Keratinocyte (primary cell): Measurements from ENCODE around the gene TBC1D14. TPM values are rescaled to one million over a fixed set of nuclear protein-coding genes. Genes with fewer than 3 reads are reported as not detected.

ENCODE experiments used
- DNase-seq: peaks from one replicate; pipeline ENCODE4 v3.0.0-alpha.2; 2011; ENCODE audit warnings: low read depth, missing footprints, low spot score
- FAIRE-seq: peaks from 2 replicates; lab custom pipeline; 2011; peaks lifted over from hg19 to GRCh38; lab: Jason Lieb, UNC
- H2AFZ ChIP-seq: 2 replicates; pipeline ENCODE4 v1.6.0; 2012; ENCODE audit warnings: low read length, control low read depth, inconsistent platforms; ENCODE audit not compliant: control insufficient read depth
- H3K27ac ChIP-seq: 2 replicates; pipeline ENCODE4 v1.5.1; 2011; ENCODE audit warnings: low read length; ENCODE audit not compliant: control insufficient read depth, insufficient read depth
- H3K27me3 ChIP-seq: 3 replicates; pipeline ENCODE4 v1.6.0; 2011; ENCODE audit warnings: low read length; ENCODE audit not compliant: control insufficient read depth, insufficient read depth; ENCODE audit errors: extremely low read depth
- H3K36me3 ChIP-seq, 2 experiments: 2 replicates in 1 of 2; 3 replicates in 1 of 2; pipeline ENCODE4 v1.5.1; 2011; ENCODE audit warnings: low read length in 2 of 2, mild to moderate bottlenecking in 1 of 2; ENCODE audit not compliant: control insufficient read depth in 2 of 2, insufficient read depth in 2 of 2; ENCODE audit errors: extremely low read depth in 1 of 2
- H3K4me1 ChIP-seq: 3 replicates; pipeline ENCODE4 v1.5.1; 2011; ENCODE audit warnings: low read length; ENCODE audit not compliant: control insufficient read depth, insufficient read depth; ENCODE audit errors: extremely low read depth
- H3K4me2 ChIP-seq: 3 replicates; pipeline ENCODE4 v1.6.0; 2011; ENCODE audit warnings: low read depth, low read length; ENCODE audit not compliant: control insufficient read depth, insufficient read depth; ENCODE audit errors: extremely low read depth
- H3K4me3 ChIP-seq, 3 experiments: fragments of 200-600 bp in 1 of 3; sonication (generic) in 1 of 3; 2 replicates in 2 of 3; 3 replicates in 1 of 3; pipeline ENCODE4 v1.5.1; 2011 to 2016; ENCODE audit warnings: low read length in 3 of 3, mild to moderate bottlenecking in 3 of 3, control low read depth in 2 of 3, inconsistent platforms in 1 of 3, low read depth in 1 of 3, mixed read lengths in 1 of 3, mixed run types in 1 of 3, moderate library complexity in 1 of 3; ENCODE audit not compliant: control insufficient read depth in 2 of 3, insufficient read depth in 2 of 3; ENCODE audit errors: extremely low read depth in 1 of 3
- H3K79me2 ChIP-seq: 2 replicates; pipeline ENCODE4 v1.6.0; 2012; ENCODE audit warnings: low read length; ENCODE audit not compliant: control insufficient read depth, insufficient read depth
- H3K9ac ChIP-seq: 3 replicates; pipeline ENCODE4 v1.6.0; 2011; ENCODE audit warnings: low read length; ENCODE audit not compliant: control insufficient read depth, insufficient read depth; ENCODE audit errors: extremely low read depth
- H3K9me1 ChIP-seq: 3 replicates; pipeline ENCODE4 v1.6.0; 2011; ENCODE audit warnings: low read length; ENCODE audit not compliant: control insufficient read depth, insufficient read depth; ENCODE audit errors: extremely low read depth
- H3K9me3 ChIP-seq: 2 replicates; pipeline ENCODE4 v1.5.1; 2012; ENCODE audit warnings: low read depth, low read length; ENCODE audit not compliant: control insufficient read depth
- H4K20me1 ChIP-seq: 3 replicates; pipeline ENCODE4 v1.6.0; 2011; ENCODE audit warnings: low read length; ENCODE audit not compliant: control insufficient read depth, insufficient read depth; ENCODE audit errors: extremely low read depth
- EZH2 ChIP-seq: IDR thresholded peaks from one replicate; pipeline ENCODE4 v1.6.1; 2012; ENCODE audit warnings: inconsistent platforms, mild to moderate bottlenecking, low read length, moderate library complexity
- dilution Hi-C: fragments of 300-500 bp; cut with MboI; formaldehyde crosslinking; loops from one replicate; pipeline ENCODE4 v1.7.0; 2020; ENCODE audit warnings: low sequenced_read_pairs; ENCODE audit not compliant: extremely low pct_ligation_motif_present
- polyA plus RNA-seq, 5 experiments: library from polyadenylated mRNA; depleted of rRNA in 3 of 5; stranded (reverse) in 3 of 5; stranded (forward) in 1 of 5; unstranded in 1 of 5; fragments of >200 nt; gene quantifications; 1 replicate in 1 of 5; 2 replicates in 3 of 5; 3 replicates in 1 of 5; pipeline versions ENCODE4 v1.2.1 to v1.2.3, GENCODE V29; 2011 to 2012; ENCODE audit warnings: missing spikeins in 2 of 5, low read depth in 1 of 5, low replicate concordance in 1 of 5
- TF ChIP-seq, protein P1 (sequence below), 3 experiments: IDR thresholded peaks in 1 of 3; conservative IDR thresholded peaks in 1 of 3; optimal IDR thresholded peaks in 1 of 3; 2 replicates in 2 of 3; 3 replicates in 1 of 3; pipeline versions ENCODE3 to v1.5.1; 2011; ENCODE audit warnings: low read length in 3 of 3, mild to moderate bottlenecking in 3 of 3, moderate library complexity in 2 of 3, control low read depth in 1 of 3, inconsistent platforms in 1 of 3; ENCODE audit not compliant: insufficient read depth in 2 of 3; ENCODE audit errors: extremely low read depth in 1 of 3

Gene TBC1D14
- polyA plus RNA-seq, 1 donor (not counting 4 experiments of a cell fraction or from before 2014, with no cell fraction given), result 55.1 TPM

DNA sequence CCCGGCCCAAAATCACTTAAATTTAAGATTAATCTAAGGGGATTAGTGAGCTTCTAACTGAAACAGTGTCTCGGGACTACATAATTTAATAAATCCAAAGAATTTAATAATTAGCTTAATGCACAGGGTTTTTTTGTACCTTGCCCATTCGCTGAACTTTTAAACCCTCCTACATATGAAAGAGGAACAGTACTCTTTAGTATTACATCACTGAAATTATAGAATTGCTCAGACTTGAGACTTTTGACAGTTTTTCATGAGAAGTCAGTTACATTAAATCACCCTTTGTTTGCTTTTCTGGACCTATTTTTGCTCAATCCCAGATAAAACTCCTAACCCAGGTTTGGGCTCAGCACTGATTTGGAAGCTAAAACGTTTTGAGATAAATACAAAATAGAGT is 131.1 kb downstream of the TBC1D14 start:
- Histone ChIP-seq H3K9me3 (no peaks in the 10 kb centered on the region), H3K9me1 (no peaks in the 10 kb centered on the region), H3K4me3 (no peak overlapping the region), H3K79me2 (peaks cover 23% of the 10 kb centered on the region), H3K9ac (no peak overlapping the region), H3K27ac (no peak overlapping the region), H3K36me3 (peaks cover 0 to 8% of the 10 kb centered on the region in 2 experiments), H4K20me1 (peaks cover 5% of the 10 kb centered on the region), H3K27me3 (no peaks in the 10 kb centered on the region), H3K4me1 (peaks cover 13% of the 10 kb centered on the region), H3K4me2 (no peak overlapping the region), H2AFZ (no peak overlapping the region)
- FAIRE-seq (no peak), DNase-seq (no peak)
- no peak for TF ChIP-seq EZH2
- dilution Hi-C loops, result no loop called here

DNA sequence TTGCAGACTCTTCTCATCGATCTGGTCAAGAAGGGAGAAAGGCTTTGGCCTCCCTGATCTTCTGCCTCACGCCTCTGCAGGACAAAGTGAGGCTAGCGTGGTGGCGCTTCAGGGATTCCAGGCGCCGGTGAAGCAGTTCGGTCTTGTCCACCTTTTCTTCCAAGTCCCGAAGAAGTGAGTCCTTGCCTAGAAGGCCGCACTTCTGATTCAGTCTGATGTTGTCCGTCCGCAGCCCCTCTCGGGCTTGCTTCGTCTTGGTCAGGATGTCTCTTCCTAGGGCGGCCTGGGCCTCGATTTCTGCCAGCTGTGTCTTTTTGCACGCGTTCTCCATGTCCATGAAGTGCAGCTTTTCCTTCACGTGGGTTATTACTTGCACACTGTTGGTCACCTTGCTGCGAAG is 131.6 kb downstream of the TBC1D14 start:
- Histone ChIP-seq H2AFZ (no peak overlapping the region), H3K79me2 (peaks cover 27% of the 10 kb centered on the region), H3K4me2 (no peak overlapping the region), H3K4me3 (no peak overlapping the region), H3K27me3 (no peaks in the 10 kb centered on the region), H3K9me1 (no peaks in the 10 kb centered on the region), H3K27ac (no peak overlapping the region), H3K4me1 (peaks cover 13% of the 10 kb centered on the region), H3K36me3 (peaks cover 0 to 8% of the 10 kb centered on the region in 2 experiments), H3K9me3 (no peaks in the 10 kb centered on the region), H3K9ac (no peak overlapping the region), H4K20me1 (peaks cover 5% of the 10 kb centered on the region)
- dilution Hi-C loops, result no loop called here
- FAIRE-seq, result no peak
- no peak for DNase-seq
- no peak for TF ChIP-seq EZH2
- TF ChIP-seq, protein P1, sequence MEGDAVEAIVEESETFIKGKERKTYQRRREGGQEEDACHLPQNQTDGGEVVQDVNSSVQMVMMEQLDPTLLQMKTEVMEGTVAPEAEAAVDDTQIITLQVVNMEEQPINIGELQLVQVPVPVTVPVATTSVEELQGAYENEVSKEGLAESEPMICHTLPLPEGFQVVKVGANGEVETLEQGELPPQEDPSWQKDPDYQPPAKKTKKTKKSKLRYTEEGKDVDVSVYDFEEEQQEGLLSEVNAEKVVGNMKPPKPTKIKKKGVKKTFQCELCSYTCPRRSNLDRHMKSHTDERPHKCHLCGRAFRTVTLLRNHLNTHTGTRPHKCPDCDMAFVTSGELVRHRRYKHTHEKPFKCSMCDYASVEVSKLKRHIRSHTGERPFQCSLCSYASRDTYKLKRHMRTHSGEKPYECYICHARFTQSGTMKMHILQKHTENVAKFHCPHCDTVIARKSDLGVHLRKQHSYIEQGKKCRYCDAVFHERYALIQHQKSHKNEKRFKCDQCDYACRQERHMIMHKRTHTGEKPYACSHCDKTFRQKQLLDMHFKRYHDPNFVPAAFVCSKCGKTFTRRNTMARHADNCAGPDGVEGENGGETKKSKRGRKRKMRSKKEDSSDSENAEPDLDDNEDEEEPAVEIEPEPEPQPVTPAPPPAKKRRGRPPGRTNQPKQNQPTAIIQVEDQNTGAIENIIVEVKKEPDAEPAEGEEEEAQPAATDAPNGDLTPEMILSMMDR (optimal IDR thresholded peaks at IDR 0.05 in 1 of 3, IDR thresholded peaks at IDR 0.05 in 1 of 3, conservative IDR thresholded peaks at IDR 0.05 in 1 of 3; ENCODE audit: extremely low read depth in 1 of 3, insufficient read depth in 2 of 3, low read length in 3 of 3), result no peak
